BE2C (cell line): ENCODE measurements around the gene MED16.
"Not testable (repeated sequence)": the region's sequence is repeated elsewhere in the genome, so short reads cannot be mapped to it uniquely, and the experiment has no call there.

Experiments used
- DNase-seq: peaks from one replicate; pipeline ENCODE4 v3.0.0-alpha.2; 2020
- H3K27me3 ChIP-seq: fragments of 250-450 bp; sonication (Bioruptor Pico); 2 replicates; pipeline ENCODE4 v1.5.1; 2020; ENCODE audit warnings: mild to moderate bottlenecking
- H3K36me3 ChIP-seq: fragments of 250-450 bp; sonication (Bioruptor Pico); 2 replicates; pipeline ENCODE4 v1.5.1; 2020; ENCODE audit warnings: mild to moderate bottlenecking
- H3K4me1 ChIP-seq: fragments of 250-450 bp; sonication (Bioruptor Pico); 2 replicates; pipeline ENCODE4 v1.5.1; 2020
- H3K4me3 ChIP-seq: 2 replicates; pipeline ENCODE4 v1.5.1; 2011; ENCODE audit warnings: low read depth, low read length
- H3K9me3 ChIP-seq: fragments of 250-450 bp; sonication (Bioruptor Pico); 2 replicates; pipeline ENCODE4 v1.5.1; 2020
- TF ChIP-seq, protein P1 (sequence below): IDR thresholded peaks from 2 replicates; pipeline ENCODE4 v1.5.1; 2012; ENCODE audit warnings: mild to moderate bottlenecking, low read depth, low read length

MED16 gene

DNA sequence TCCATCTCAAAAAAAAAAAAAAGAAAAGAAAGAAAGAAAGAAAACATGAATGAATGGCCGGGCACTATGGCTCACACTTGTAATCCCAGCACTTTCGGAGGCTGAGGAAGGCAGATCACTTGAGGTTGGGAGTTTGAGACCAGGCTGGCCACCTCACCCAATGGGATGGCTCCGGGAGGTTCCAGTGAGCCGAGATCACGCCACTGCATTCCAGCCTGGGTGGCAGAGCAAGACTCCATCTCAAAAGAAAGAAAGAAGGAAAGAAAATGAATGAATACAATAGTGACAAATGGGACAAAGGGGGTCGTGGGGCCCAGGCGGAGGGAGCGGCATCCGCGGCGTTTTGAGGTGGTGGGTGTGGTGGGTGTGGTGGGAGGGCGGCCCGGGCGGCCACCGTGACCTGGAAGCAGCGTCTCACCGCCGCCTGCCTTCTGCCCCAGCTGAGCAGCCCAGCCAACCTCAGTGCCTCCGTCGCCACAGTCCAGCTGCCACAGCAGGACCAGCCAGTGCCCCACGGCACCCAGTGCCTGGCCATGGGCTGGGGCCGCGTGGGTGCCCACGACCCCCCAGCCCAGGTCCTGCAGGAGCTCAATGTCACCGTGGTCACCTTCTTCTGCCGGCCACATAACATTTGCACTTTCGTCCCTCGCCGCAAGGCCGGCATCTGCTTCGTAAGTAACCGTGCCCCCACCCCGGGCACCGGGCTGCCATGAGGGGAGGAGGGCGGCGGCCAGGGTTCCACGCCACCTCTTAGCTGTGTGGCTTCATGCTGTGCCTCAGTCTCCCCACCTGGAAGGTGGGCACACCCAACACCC is 47.1 kb downstream of the MED16 start:
- Histone ChIP-seq H3K4me3 (no peak overlapping the region), H3K36me3 (no peaks in the 10 kb centered on the region), H3K27me3 (peaks cover 63% of the 10 kb centered on the region), H3K9me3 (no peaks in the 10 kb centered on the region), H3K4me1 (no peaks in the 10 kb centered on the region)
- DNase-seq: no peak
- TF ChIP-seq, protein P1, sequence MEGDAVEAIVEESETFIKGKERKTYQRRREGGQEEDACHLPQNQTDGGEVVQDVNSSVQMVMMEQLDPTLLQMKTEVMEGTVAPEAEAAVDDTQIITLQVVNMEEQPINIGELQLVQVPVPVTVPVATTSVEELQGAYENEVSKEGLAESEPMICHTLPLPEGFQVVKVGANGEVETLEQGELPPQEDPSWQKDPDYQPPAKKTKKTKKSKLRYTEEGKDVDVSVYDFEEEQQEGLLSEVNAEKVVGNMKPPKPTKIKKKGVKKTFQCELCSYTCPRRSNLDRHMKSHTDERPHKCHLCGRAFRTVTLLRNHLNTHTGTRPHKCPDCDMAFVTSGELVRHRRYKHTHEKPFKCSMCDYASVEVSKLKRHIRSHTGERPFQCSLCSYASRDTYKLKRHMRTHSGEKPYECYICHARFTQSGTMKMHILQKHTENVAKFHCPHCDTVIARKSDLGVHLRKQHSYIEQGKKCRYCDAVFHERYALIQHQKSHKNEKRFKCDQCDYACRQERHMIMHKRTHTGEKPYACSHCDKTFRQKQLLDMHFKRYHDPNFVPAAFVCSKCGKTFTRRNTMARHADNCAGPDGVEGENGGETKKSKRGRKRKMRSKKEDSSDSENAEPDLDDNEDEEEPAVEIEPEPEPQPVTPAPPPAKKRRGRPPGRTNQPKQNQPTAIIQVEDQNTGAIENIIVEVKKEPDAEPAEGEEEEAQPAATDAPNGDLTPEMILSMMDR: no peak

DNA sequence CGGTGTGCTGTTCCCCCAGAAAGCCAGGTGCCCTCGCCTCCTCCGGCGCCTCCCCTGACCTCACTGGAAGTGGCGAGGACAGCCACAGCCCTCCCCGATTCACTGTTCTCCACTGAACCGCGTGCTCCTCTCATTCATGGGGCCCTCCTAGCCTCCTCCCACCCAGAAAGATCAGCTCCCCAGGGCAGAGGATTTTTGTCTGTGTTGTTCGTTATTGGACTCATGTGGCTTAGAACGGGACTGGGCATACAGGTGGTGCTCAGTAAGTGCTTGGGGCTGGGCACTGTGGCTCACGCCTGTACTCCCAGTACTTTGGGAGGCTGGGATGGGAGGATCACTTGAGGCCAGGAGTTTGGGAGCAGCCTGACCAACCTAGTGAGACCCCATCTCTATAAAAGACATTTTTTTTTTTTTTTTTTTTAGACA is 48.4 kb downstream of the MED16 start:
- Histone ChIP-seq H3K36me3 (no peaks in the 10 kb centered on the region), H3K9me3 (no peaks in the 10 kb centered on the region), H3K27me3 (peaks cover 59% of the 10 kb centered on the region), H3K4me1 (no peaks in the 10 kb centered on the region), H3K4me3 (no peak overlapping the region)
- TF ChIP-seq, protein P1: no peak
- no peak for DNase-seq

DNA sequence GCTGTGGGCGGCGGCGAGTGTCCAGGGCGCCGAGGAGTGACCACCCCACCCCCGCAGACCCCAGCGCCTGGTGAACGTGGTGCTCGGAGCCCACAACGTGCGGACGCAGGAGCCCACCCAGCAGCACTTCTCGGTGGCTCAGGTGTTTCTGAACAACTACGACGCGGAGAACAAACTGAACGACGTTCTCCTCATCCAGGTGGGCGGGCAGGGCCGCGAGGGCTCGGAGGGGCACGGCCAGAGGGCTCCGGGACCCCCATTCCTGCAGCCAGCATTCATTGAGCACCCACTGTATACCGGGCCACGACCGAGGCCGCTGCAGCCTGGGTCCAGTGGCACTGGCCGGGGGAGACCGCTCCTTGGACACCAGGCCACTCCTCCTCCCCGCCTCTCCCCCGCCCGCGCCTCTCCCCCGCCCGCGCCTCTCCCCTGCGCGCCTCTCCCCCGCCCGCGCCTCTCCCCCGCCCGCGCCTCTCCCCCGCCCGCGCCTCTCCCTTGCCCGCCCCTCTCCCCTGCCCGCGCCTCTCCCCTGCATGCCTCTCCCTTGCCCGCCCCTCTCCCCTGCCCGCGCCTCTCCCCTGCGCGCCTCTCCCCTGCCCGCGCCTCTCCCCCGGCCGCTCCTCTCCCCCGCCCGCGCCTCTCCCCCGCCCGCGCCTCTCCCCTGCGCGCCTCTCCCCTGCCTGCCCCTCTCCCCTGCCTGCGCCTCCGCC is 49.0 kb downstream of the MED16 start:
- TF ChIP-seq, protein P1: no peak
- H3K36me3 ChIP-seq: no peaks in the 10 kb centered on the region
- no peak for DNase-seq
- no peaks in the 10 kb centered on the region for H3K4me1 ChIP-seq
- no peak overlapping the region for H3K4me3 ChIP-seq
- H3K9me3 ChIP-seq: no peaks in the 10 kb centered on the region
- peaks cover 57% of the 10 kb centered on the region for H3K27me3 ChIP-seq

DNA sequence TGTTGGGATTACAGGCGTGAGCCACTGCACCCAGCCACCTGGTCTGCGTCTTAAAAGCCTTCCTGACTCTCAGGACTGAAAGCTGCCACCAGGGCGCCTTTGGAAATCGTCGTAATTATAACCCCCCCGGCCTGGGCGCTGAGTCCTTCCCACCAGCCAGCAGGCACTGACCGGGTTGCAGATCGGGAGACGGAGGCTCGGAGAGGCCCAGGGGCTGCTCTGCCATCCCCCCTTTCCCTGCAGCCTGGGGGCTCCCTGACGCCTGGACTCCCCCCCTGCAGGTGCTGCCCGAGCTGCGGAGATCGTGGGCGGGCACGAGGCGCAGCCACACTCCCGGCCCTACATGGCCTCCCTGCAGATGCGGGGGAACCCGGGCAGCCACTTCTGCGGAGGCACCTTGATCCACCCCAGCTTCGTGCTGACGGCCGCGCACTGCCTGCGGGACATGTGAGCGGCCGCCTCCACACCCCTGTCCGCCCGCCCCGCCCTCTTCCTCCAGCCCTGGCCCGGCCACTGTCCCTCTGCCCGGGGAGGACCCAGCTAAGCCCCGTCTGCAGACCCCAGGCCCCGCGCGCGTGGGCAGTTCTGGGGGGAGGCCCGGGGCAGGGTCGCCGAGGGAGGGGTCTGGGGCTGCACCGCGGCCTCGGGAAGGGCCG is 49.7 kb downstream of the MED16 start:
- no peak for DNase-seq
- Histone ChIP-seq H3K9me3 (no peaks in the 10 kb centered on the region), H3K4me3 (no peak overlapping the region), H3K27me3 (peaks cover 55% of the 10 kb centered on the region), H3K36me3 (no peaks in the 10 kb centered on the region), H3K4me1 (no peaks in the 10 kb centered on the region)
- TF ChIP-seq, protein P1: 0 out of 2 replicates have a peak, but pooled peaks have one; percentile 2

DNA sequence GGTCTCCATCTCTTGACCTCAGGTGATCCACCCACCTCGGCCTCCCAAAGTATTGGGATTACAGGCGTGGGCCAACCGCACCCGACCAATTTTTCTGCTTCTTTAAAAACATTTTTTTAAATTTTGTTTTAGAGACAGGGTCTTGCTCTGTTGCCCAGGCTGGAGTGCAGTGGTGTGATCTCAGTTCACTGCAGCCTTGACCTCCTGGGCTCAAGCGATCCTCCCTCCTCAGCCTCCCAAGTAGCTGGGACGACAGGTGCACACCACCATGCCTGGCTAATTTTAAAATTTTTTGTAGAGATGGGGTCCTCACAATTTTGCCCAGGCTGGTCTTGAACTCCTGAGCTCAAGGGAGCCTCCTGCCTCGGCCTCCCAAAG is 50.2 kb downstream of the MED16 start:
- H3K27me3 ChIP-seq: peaks cover 49% of the 10 kb centered on the region
- not testable (repeated sequence) for H3K4me3 ChIP-seq, DNase-seq, H3K4me1 ChIP-seq, H3K36me3 ChIP-seq, H3K9me3 ChIP-seq

DNA sequence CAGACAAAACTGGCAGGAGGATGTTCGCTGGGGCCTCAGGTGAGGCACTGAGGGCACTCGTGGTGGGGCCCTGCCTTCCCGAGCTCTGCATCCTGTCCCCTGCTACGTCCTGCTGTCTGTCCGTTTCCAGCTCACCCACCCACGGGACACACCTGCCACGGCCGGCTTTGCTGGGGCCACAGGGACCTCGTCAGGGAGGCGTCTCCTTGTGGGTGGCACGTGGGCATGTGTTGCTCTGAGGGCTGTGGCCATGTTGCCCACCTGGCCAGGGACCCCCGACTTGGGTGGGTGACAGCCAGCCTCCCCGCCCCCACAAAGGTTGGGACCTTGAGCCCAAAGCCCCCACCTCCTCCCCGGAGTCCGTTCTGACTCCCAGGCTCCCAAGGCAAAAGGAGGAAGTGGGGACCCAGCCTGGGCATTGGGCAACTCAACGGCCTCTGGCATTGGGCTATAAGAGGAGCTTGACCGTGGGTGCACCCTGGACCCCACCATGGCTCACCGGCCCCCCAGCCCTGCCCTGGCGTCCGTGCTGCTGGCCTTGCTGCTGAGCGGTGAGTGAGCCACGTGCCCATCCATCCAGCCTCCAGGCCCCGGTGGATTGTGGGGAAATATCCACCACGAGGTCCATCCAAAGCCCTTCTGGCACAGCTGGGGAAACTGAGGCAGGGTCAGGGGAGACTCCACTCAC is 52.3 kb downstream of the MED16 start, which contains the start of gene PRTN3:
PRTN3 (plus strand) TSS at position 481 of the 688 bp plus-strand sequence; CDS start at position 491, 10 bp downstream.
- Histone ChIP-seq H3K36me3 (no peaks in the 10 kb centered on the region), H3K27me3 (peaks cover 45% of the 10 kb centered on the region), H3K9me3 (no peaks in the 10 kb centered on the region), H3K4me1 (no peaks in the 10 kb centered on the region), H3K4me3 (no peak within 1 kb of the TSS)
- no peak for DNase-seq
- TF ChIP-seq, protein P1: no peak
